MM.1S (cell line): ENCODE measurements around the gene EXOC4.

Experiments used
- EZH2 ChIP-seq: fragments of 300-600 bp; sonication (generic); optimal IDR thresholded peaks from 2 replicates; pipeline ENCODE3; 2017; ENCODE audit warnings: low read depth, mild to moderate bottlenecking, antibody characterized with exemption, low read length, mixed read lengths
- TF ChIP-seq, protein P1 (sequence below): fragments of 300-600 bp; sonication (generic); IDR thresholded peaks from 2 replicates; pipeline ENCODE4 v1.5.1; 2016; ENCODE audit warnings: antibody characterized with exemption, low read length, mixed read lengths

- TF ChIP-seq, protein P1, sequence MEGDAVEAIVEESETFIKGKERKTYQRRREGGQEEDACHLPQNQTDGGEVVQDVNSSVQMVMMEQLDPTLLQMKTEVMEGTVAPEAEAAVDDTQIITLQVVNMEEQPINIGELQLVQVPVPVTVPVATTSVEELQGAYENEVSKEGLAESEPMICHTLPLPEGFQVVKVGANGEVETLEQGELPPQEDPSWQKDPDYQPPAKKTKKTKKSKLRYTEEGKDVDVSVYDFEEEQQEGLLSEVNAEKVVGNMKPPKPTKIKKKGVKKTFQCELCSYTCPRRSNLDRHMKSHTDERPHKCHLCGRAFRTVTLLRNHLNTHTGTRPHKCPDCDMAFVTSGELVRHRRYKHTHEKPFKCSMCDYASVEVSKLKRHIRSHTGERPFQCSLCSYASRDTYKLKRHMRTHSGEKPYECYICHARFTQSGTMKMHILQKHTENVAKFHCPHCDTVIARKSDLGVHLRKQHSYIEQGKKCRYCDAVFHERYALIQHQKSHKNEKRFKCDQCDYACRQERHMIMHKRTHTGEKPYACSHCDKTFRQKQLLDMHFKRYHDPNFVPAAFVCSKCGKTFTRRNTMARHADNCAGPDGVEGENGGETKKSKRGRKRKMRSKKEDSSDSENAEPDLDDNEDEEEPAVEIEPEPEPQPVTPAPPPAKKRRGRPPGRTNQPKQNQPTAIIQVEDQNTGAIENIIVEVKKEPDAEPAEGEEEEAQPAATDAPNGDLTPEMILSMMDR = no peak
- TF ChIP-seq EZH2 = no peak
These were observed 176.5 kb downstream of the EXOC4 start for GRCh38 chr7:133429371-133429770.
